Jurkat, Clone E6-1 (cell line): ENCODE data around the gene ARHGAP18.
A peak's percentile ranks its signal among the peaks of the same experiment; 100 is the strongest.

ENCODE experiments used
- DNase-seq: peaks from one replicate; pipeline ENCODE4 v3.0.0-alpha.2; 2011; ENCODE audit warnings: low read depth, low spot score
- H3K4me3 ChIP-seq: 2 replicates; pipeline ENCODE4 v1.5.1; 2011; ENCODE audit warnings: mild to moderate bottlenecking, low read length, control low read depth, moderate library complexity

ARHGAP18 gene

DNA sequence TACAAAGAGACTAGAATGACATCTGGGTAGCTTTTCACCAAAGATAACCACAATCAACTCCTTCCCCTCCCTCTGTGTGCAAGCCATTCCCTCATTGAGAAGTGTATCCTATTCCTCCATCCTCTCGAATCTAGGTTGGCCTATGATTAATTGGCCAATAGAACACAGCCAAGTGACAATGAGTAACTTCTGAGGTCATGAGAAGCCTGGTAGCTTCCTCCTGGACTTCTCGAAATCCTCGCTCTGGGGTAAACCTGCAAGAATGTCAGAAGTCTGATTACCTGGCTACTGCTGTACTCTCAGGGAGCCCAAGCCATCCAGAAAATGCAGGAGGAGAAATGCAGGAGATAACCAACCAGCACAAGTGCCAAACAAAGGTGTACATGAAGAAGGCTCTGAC is 13.1 kb downstream of the ARHGAP18 start:
- no peak for DNase-seq
- no peak overlapping the region for H3K4me3 ChIP-seq

DNA sequence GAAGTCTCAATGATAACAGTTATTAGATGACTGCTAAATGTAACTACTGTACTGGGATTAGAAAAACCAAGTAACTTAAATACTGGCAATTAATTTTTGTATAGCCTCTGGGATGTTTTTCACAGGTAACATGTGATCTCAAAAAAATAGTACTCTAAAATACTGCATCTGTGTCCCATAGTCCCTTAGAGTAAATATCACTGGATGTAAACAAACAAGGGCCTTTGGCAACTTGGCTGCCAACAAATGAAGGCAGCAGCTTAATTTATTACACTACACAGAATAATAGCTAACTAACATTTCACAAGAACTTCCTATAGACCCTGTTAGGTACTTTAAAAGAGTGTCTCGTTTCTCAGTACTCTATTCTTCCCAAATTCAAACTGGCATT is 14.0 kb downstream of the ARHGAP18 start:
- DNase-seq: no peak
- no peak overlapping the region for H3K4me3 ChIP-seq

DNA sequence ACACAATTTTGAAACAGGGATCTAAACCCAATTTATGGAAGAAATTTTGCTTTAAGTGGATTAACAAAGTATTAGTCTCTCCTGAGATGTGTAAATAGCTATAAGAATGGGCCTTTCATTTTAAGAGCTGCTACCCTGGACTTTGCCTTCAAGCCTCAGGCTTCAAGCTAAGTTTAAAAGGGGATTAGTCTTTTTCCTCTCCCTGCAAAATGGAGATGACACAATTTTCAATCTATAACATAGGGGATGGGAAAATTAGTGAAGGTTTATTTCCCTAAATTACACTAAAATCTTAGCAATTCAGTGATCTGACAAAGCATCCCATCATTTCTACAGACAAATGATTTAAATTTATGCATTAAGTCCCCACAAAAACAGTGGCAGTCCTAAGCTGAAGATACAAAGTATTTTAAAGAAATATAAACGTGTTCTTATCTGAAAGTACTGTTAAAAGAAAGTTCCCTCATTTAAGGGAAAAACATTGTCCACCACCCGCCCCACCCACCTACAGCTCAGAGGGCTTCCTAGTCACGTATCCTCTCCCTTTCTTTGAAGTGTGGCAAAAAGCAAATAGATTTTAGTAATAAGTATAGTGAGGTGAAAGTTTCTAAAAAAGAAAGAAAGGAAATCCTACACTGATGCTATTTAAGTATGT is 14.5 kb downstream of the ARHGAP18 start:
- no peak for DNase-seq
- no peak overlapping the region for H3K4me3 ChIP-seq

DNA sequence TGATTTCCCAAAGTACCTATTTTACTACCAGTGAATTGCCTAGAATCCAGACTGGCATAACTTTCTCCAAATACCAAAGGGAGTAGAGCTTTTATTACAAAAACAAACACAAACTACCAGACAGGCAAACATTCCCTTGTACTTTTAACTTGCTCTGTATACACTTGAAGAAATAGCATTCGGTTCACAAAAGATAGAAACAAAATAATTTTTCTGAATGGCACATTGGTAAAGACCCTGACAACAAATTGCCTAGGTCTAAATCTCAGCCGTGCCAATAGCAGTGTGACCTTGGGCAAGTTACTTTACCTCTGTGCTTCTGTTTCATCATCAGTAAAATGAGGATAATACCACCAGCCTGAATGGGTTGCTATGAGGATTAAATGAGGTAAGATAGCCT is 15.9 kb downstream of the ARHGAP18 start:
- DNase-seq: no peak
- no peak overlapping the region for H3K4me3 ChIP-seq

DNA sequence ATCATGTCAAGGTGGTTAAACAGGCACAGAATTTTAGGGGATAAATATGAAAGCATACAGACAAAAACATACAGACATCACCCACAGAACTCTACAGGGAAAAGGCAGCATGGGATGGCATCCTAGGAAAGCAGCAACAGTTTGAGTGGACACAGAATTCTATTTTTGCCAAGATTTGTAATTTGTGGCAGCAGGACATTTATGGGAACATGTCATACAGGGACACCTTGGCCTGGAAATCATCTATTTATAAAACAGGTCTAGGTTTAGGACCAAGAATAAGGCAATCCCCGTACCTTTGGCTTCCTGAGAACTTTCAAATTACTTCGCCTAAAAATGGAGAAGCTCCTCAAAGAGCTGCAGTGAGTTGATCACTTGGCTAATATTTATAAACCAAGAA is 17.5 kb downstream of the ARHGAP18 start:
- H3K4me3 ChIP-seq: no peak overlapping the region
- no peak for DNase-seq

DNA sequence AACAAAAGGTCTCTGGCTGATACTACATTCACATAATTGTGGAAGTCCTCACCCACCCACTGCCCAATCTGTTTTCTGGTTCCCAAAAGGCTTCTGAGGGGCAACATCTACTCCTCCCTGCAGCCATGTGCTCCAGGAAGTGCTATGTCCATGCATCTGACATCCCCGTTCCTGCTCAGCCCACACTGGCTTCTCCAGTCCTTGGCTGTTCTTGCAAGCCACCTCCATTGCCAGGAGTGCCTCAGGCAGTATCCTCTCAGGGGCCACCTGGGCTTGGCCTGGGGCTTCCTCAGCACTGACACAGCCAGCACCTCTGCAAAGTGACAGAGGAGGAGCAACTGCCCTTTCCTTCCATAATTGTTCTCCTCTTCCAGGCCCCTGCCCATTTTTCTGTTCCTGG is 18.3 kb downstream of the ARHGAP18 start:
- no peak for DNase-seq
- H3K4me3 ChIP-seq: no peak overlapping the region

DNA sequence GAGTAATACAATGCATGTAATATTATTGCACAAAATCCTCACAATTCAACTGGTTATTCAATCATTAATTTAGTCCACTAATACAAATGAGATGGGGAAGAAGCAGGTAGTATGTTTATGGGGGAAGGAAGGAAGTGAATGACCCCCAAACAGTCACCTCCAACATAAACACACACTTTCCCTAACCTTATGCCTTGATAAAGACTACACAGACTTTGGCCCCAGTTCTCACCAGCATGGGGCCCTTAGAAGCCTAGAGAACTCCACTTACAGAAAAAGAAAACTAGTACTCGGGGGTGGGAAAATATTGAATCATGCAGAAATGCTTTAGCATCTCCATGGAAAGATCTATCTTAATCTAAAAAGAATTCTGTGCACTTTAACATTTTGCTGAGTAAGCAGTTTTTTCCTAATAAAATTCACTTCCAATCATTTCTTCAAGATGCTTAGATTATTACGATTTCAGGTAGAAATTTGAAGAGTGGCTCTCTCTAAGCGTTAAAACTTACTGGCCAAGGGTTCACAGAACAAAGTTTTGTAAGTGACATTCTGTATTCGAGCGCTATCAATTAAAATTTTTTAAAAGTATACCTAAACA is 18.8 kb downstream of the ARHGAP18 start:
- no peak for DNase-seq
- H3K4me3 ChIP-seq: no peak overlapping the region

DNA sequence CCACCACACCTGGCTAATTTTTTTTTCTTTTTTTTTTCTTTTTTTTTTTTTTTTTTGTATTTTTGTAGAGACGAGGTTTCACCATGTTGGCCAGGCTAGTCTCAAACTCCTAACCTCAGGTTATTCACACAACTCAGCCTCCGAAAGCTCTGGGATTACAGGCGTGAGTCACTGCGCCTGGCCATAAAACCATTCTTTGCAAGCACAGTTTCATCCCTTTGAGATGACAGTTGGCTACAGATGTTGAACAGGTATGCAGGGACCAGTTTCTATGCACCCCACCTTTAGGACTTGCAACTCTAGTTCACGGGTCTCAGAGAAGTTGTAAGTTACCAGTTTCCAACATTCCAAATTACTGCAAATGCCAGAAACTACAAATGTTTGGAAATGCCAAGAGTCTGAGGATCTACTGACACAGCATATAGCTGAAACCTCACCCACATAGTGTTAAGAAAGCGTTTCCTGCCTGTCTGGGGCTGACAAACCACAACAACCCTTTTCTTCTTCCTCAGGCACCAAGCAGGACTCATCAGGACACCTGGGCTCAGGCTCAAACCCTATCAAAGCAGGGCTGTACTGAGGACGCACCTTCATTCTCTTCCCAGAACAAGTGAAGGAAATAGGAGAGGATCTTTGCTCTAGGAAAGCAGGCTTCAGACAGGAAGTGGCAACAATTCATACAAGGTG is 22.9 kb downstream of the ARHGAP18 start:
- DNase-seq: peak; percentile 89
- H3K4me3 ChIP-seq: peak overlapping the region; percentile 15

DNA sequence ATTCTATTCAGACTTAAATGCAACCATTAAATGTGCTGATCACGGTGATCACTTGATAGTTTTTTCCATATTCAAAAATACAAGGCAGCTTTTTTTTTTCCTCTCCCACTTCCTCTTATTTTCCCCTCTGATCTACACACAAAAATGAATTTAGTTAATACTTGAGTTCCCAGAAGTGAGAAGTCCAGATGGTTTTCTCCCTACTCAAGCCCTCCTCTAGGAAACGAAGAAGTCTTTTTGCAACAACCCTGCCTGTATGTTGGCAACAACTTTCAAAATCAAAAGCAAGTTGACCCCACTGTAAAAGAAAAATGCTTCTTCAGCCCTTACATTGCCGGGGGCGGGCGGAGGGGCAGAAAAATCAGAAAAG is 24.3 kb downstream of the ARHGAP18 start:
- DNase-seq: no peak
- no peak overlapping the region for H3K4me3 ChIP-seq

DNA sequence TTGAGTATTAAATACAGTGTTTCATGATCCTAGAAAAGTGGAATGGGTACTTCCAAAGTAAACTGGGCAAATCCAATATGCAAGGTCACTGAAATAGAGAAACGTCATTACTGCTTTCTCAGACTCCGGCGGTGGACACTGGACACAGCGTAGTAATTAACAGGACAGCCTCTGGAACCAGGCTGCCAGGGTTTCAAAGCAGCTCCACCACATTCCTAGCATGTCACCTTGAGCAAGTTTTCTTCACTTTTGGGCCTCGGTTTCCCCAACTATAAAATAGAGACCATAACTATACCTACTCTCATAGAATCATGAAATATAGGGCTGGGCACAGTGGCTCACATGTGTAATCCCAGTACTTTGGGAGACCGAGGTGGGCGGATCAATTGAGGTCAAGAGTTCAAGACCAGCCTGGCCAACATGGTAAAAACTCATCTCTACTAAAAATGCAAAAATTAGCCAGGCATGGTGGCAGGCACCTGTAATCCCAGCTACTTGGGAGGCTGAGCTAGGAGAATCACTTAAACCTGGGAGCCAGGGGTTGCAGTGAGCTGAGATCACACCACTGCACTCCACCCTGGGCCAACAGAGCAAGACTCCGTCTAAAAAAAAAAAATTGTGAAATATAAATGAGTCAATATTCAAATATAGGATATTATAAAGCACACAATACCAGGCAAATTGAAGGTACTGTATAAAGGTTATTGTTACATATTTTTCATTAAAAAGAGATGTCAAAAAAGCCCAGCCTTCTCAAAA is 24.9 kb downstream of the ARHGAP18 start:
- no peak overlapping the region for H3K4me3 ChIP-seq
- no peak for DNase-seq

DNA sequence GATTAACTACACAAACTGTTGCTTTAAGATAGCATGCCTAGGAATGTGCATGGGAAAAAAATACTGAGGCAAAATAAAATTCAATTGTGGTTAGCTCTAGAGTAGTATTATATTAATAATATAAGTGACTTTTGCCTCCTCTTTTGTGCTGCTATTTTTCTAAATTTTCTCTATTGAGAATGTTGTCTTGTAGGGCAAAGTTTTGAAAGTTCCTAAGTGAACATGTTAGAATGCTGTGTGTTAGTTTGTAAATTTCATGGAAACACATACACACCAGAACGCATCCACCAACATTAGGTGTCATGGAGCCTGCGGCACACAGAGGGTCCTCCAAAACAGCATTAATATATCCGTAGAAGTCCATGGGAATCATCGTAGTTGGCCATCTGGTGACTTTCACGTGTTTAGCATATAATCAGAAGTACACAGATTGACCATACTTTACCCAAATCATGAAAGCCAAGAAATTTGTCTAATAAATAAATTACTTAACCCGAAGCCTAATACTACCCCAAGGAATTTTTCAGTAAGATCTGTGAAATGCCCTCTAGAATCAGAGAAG is 25.6 kb downstream of the ARHGAP18 start:
- no peak for DNase-seq
- no peak overlapping the region for H3K4me3 ChIP-seq

DNA sequence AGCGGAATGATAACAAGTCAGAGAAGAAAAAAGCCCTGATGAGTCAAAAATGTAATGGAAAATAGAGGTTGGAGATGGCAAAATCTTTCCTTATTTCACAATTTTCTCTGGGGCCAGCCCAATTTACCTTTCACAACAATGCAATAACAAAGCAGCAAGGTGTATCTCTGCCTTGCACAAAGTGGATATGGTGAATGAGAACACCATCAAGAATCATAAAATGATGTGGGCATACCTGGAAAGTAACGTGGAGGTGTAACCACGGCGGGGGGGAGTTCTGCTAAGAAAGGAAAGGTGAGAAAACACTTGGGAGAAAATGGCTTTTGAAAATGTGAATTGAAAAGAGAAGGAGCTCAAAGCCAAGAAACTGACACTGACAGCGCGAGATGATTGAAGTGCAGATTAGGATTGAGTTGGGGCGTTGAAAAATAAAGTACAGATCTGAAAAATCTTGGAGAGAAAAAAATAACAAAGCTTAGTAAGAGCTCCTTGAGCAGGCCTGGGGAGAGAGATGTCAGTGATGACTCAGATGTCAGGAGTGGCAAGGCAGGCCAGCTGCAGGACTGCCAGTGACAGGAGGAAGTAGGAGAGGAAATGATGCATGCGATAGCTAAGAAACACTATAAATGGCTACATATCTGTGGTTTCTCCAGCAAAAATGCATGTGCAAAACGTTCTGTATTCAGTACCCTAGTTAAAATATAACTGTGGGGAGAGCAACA is 26.2 kb downstream of the ARHGAP18 start:
- H3K4me3 ChIP-seq: no peak overlapping the region
- DNase-seq: peak; percentile 89

DNA sequence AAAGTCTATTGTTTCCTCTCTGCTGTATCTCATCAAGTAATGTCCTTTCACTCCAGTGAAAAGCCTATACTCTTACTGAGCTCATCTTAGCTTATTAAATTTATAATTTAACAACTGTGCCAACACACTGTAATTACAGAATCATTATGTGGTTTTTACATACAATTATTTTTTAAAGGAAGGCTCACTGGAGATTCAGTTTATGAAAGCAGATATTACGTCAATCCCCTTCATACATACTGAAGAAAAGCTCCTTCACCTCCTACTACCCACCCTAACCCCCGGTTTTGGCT is 28.1 kb downstream of the ARHGAP18 start:
- no peak overlapping the region for H3K4me3 ChIP-seq
- DNase-seq: no peak

DNA sequence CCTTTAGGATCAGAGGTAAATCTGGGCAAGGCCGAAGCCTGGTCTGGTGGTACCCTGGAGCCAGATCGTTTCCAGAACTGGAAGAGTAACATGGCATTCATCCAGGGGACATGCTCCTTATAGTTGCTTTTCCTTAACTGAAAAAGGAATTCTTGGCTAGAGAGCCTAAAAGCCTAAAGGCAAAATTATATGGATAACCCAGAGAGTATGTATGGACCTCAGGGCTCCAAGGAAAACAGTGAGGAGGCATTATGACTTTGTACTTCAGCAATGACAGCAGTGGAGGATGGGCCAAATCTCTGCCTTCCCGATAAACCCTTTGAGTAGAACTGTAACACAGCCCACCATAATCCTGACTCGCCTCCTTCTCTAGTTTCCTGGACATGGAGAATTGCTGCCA is 29.3 kb downstream of the ARHGAP18 start:
- H3K4me3 ChIP-seq: no peak overlapping the region
- DNase-seq: no peak

DNA sequence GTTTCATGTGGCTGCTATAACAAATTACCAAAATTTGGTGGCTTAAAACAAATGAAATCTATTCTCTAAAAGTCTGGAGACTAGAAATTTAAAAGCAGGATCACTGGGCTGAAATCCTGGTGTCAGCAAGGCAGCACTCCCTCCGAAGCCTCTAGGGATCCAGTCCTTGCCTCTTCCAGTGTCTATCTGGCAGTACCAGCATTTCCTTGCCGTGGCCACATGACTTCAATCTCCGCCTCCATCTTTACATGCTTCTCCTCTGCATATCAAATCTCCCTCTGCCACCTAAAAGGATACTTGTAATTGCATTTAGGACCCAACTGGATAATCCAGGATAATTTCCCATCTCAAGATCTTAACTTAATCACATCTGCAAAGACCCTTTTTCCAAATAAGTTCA is 30.2 kb downstream of the ARHGAP18 start:
- DNase-seq: no peak
- no peak overlapping the region for H3K4me3 ChIP-seq

DNA sequence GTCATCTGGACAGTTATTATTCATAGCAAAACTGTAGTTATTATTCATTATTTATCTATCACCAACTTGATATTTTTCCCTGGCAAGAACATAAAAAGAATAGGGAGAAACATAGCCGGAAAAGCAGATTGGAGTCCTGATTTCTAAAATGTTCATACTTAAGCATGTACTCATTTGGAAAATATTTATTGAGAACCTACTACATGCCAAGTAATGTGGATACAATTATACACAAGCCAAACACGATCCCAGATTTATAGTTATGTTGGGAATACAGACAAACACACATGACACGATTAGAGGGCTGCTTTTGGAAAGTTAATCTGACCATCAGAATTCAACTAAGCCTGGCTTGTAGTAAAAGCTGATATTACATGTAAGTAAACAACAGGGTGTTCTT is 30.7 kb downstream of the ARHGAP18 start:
- no peak for DNase-seq
- no peak overlapping the region for H3K4me3 ChIP-seq

DNA sequence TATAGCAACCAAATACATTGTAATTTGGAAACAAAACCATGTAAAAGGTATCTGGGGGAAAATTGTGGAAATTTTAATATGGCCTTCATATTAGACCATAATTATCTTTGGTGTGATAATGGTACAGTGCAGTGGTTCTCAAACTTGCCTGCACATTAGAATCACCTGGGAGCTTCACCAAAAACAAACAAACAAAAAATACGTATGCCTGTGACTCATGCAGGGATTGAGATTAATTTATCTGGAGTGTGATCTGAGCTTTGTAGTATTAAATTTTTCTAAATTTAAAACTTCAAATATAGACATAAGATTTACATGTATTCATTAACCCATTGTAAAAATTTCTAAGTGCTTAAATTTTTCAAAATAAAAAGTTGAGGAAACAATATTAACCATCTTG is 31.5 kb downstream of the ARHGAP18 start:
- no peak for DNase-seq
- H3K4me3 ChIP-seq: no peak overlapping the region

DNA sequence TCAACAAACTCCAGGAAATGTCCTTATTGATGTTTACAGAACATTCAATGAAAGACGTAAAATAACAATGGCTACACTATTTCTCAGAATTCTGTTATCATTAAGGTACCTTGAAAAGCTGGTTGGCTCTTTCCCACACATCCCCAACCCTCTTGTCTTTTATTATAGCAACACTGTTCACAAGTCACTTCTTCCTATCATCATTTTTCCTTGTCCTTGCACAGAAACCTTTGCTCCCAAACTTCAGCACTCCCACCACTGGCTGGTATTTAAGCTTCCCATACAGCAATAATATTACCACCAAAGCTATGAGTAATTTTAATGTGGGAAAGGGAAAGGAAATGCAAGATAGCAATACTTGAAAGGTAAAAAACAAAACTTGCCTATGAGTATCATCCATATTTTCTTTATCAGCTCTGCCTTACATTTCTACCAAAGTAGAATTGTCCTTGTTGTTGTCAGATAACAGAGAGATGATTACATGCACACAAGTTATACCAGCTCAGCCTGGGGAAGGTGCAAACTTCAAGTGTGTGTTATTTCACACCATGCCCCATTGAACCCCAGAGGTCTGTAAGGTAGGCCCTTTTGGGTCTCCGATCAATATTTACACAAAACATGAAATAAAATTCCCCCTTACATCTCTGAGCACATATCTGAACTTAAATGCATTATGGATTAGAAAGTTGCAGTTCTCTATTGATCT is 32.2 kb downstream of the ARHGAP18 start:
- no peak for DNase-seq
- no peak overlapping the region for H3K4me3 ChIP-seq
